ENCODE results near the gene CCDC169.

DNA sequence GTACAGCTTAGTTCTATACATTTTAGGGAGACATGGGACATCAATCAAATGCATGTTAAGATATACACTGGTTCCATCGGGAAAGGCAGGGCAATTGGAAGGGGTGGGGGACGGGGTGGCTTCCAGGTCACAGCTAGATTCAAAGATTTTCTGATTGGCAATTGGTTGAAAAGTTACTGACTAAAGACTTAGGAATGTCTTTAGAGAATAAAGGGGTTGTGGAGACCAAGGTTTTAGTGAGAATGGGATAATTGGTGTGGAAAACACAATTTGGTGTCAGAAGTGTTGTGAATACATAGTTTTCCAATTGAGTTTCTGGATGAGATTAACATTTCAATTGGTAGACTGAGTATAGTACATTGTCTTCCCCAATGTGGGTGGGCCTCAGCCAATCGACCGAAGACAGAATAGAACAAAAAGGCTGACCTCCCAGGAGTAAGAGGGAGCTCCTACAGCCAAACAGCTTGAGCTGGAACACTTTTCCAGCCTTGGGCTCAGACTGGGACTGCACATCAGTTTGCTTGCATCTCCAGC is 988 bp upstream of the CCDC169 start:
- TF ChIP-seq, protein P1, sequence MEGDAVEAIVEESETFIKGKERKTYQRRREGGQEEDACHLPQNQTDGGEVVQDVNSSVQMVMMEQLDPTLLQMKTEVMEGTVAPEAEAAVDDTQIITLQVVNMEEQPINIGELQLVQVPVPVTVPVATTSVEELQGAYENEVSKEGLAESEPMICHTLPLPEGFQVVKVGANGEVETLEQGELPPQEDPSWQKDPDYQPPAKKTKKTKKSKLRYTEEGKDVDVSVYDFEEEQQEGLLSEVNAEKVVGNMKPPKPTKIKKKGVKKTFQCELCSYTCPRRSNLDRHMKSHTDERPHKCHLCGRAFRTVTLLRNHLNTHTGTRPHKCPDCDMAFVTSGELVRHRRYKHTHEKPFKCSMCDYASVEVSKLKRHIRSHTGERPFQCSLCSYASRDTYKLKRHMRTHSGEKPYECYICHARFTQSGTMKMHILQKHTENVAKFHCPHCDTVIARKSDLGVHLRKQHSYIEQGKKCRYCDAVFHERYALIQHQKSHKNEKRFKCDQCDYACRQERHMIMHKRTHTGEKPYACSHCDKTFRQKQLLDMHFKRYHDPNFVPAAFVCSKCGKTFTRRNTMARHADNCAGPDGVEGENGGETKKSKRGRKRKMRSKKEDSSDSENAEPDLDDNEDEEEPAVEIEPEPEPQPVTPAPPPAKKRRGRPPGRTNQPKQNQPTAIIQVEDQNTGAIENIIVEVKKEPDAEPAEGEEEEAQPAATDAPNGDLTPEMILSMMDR (IDR thresholded peaks at IDR 0.05; ENCODE audit: low read depth, low read length, missing input control): no peak
- TF ChIP-seq FOXA1 (IDR thresholded peaks at IDR 0.05): no peak
- TF ChIP-seq, protein P2, sequence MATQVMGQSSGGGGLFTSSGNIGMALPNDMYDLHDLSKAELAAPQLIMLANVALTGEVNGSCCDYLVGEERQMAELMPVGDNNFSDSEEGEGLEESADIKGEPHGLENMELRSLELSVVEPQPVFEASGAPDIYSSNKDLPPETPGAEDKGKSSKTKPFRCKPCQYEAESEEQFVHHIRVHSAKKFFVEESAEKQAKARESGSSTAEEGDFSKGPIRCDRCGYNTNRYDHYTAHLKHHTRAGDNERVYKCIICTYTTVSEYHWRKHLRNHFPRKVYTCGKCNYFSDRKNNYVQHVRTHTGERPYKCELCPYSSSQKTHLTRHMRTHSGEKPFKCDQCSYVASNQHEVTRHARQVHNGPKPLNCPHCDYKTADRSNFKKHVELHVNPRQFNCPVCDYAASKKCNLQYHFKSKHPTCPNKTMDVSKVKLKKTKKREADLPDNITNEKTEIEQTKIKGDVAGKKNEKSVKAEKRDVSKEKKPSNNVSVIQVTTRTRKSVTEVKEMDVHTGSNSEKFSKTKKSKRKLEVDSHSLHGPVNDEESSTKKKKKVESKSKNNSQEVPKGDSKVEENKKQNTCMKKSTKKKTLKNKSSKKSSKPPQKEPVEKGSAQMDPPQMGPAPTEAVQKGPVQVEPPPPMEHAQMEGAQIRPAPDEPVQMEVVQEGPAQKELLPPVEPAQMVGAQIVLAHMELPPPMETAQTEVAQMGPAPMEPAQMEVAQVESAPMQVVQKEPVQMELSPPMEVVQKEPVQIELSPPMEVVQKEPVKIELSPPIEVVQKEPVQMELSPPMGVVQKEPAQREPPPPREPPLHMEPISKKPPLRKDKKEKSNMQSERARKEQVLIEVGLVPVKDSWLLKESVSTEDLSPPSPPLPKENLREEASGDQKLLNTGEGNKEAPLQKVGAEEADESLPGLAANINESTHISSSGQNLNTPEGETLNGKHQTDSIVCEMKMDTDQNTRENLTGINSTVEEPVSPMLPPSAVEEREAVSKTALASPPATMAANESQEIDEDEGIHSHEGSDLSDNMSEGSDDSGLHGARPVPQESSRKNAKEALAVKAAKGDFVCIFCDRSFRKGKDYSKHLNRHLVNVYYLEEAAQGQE (IDR thresholded peaks at IDR 0.05): no peak
- TF ChIP-seq, protein P3, sequence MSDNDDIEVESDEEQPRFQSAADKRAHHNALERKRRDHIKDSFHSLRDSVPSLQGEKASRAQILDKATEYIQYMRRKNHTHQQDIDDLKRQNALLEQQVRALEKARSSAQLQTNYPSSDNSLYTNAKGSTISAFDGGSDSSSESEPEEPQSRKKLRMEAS (IDR thresholded peaks at IDR 0.05): no peak
- TF ChIP-seq RAD21 (IDR thresholded peaks at IDR 0.05): no peak
- no peak for TF ChIP-seq HNF4A (conservative IDR thresholded peaks at IDR 0.05)
- TF ChIP-seq EGR1 (IDR thresholded peaks at IDR 0.05; ENCODE audit: low read depth in 2 of 2): no peak

All from liver (tissue), 3 donors.